ENCODE results near the gene TMEM52.

Gene TMEM52

DNA sequence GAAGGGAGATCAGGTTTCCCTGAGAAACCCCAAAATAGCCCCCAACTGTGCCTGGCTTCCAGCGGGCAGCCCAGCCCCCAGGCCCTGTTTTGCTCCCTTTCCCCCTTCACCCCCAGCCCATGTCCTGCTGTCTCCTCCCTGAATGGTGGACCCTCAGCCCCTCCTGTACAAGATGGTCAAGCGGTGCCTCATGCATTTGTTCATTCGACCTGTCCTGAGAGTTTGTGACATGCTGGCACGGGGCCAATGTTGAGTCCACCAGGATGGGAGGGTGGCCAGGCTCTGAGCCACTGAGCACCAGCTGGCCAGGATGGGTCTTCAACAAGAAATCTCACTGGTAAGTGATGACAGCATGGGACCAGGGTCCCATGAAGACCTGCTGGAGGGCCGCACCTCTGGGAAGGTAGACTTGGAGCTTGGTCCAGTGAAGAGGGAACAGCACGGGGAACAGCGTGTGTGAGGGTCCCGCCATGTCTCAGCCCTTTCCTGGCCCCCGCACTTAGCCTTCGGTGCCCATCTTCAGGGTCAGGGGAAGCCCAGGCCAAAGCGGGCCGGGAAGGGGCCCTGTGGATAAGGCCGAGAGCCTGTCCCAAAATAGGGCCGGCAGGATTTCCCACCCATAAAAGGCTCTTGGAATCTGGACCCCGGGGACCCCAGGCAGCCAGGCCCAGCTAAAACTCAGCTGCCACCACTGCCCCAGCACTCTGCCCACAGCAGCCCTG, 3.9 kb downstream of the TMEM52 start, which contains the start of gene CALML6:
Gene CALML6 (plus strand): TSS at position 290 of the 722 bp plus-strand sequence. CDS start 21 bp downstream, at position 311.
- no peak for DNase-seq (ENCODE audit: low read depth)

DNA sequence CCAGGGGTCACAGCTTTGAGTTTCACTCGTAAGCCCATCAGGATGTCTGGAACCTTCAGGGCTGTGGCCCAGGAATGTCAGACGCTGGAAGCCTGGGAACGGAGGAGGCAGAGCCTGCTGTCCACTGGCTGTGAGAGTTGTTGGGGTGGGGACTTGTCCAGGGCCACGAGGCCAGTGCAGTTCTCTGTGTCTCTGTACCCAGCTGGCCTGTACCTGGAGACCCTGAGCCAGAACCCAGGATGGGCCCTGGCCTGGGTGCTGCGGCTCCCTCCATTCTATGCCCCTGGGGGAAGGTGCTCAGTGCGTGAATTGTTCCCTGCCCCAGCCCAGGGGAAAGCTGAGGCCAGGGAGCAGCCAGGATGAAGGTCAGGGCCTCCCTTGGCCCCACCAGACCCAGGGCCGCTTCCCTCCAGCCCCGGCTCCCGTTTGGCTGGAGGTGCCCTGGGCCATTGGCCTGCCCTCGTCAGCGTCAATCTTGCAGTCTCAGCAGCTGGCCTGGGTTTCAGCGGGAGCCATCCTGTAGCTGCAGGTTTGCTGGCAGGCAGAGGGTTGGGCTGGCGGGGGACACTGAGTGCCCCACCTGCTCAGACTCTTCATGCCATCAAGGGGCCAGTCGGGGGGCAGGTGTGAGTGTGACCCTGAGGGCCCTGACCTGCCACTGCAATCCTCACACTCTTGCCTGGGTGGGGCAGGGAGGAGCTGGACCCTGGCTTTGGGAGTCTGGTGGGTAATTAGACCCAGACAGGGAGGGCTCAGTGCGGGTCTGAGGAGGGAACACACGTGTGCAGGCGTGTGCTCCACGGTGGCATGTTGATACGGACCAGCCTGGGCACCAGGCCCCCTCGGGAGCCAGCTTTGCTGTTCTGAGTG, 4.7 kb downstream of the TMEM52 start:
- DNase-seq (ENCODE audit: low read depth) = no peak

DNA sequence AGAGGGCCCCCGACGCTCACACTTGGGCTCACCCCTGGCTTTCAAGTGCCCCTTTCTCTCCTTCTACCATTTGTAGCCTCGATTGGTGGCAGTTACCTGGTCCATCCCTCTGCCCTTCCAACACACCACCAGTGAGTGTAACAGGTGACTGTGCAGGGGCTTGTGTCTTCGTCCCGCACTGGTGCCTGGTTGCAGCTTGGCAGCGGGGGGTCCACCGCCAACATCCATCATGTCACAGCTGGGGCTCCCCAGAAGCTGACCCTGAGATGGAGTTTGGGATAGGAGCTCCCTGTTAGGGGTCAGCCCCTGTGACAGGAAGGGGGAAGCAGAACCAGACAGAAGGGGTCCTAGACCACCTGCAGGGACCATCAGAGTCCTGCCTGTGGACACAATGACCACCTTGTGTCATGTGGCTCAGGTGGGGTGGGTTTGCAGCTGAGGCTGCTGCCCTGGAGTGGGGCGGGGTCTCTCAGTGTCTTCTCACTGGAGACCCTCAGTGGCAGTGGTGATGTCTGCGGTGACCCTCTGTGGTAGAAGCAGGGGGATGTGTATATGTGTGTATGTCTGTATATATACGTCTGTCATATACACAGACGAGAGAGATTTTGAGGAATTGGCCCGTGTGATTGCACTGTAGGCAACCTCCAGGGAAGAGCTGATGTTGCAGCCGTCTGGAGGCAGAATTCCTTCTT, 7.6 kb downstream of the TMEM52 start:
- DNase-seq (ENCODE audit: low read depth) = no peak

DNA sequence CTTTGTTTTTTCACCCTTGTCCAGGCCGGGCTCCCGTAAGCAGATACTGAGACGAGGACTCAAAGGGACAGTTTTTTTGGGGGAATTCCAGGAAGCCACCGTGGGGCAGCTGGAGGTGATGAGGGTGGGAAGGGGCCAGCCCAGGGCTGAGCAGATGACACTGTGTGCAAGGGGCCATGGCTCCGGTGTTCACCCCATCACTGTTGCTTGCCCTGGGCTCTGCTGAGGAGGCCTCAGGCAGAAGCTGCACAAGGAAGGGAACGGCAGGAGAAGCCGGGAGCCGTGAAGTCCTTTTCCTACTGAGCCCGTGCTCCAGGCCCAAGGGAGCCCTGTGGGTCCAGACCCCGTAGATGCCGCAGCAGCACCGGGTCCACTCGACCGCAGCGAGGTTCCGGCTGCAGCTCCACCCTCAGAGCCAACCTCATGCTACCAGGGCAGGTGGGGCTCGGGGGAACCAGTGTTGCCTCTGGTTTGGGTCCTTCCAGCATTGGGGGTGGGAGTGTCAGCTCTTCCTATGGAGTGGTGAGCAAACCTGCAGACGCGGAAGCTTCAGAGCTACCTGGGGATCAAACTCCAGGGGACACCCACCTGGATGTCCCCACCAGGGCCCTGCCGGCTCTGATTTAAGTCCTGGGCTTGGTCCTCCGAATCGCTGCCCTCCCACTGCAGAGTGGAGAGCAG, 8.3 kb downstream of the TMEM52 start:
- no peak for DNase-seq (ENCODE audit: low read depth)

DNA sequence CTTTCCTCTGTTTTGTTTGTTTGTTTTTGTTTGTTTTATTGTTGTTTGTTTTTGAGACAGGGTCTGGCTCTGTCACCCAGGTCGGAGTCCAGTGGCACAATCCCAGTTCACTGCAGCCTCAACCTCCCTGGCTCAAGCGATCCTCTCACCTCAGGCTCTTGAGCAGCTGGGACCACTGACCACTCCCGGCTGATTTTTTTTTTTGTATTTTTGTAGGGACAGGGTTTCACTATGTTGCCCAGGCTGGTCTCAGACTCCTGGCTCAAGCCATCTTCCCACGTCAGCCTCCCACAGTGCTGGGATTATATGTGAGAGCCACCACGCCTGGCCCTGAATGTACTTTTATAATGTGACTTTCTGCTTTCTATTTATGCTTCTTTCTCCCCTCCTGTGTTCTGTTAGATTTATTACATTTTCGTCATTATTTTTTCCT, 9.0 kb downstream of the TMEM52 start:
- no peak for DNase-seq (ENCODE audit: low read depth)

DNA sequence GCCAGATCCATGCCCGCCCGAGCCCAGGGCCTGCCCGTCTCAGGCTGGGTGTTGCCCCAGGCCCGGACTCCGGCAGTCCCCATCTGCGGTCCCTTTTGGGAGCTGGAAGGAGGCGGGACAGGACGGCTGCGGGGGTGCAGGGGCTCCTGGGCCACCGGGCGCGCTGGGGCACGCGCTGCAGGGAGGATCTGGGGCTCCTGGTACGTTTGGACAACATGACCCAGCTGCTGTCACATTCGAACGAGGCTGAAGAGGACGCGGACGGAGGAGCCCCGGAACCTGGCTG, 10.6 kb downstream of the TMEM52 start:
- DNase-seq (ENCODE audit: low read depth) = no peak

DNA sequence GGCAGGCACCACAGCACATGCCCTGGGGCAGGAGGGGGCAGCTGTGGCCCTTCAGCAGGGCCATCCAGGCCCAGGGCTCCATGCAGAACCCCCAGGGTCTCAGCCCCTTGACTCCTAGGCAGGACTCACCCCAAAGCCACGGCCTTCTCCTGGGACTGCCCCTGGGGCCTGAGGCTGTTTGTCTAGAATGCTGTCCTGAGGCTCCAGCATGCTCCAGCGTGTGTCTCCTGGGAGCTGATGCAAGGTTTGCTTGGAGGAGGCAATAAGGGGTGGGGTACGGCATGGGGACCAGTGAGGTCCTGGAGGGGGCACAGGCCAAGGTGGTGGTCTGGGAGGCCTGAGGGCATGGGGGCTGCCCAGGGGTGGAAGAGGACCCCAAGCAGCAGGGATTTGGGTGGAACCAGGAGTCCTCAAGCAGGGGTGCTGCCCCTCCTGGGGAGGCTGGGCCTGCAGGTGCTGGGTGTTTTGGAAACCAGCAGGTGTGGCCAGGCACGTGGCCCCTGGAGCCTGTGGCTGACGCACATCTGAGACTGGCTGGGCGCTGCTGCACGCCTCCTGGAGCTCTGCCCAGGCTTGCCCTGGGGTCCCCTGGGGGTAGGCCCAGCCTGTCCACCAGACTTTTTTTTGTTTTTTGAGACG, 11.9 kb downstream of the TMEM52 start:
- no peak for DNase-seq (ENCODE audit: low read depth)

DNA sequence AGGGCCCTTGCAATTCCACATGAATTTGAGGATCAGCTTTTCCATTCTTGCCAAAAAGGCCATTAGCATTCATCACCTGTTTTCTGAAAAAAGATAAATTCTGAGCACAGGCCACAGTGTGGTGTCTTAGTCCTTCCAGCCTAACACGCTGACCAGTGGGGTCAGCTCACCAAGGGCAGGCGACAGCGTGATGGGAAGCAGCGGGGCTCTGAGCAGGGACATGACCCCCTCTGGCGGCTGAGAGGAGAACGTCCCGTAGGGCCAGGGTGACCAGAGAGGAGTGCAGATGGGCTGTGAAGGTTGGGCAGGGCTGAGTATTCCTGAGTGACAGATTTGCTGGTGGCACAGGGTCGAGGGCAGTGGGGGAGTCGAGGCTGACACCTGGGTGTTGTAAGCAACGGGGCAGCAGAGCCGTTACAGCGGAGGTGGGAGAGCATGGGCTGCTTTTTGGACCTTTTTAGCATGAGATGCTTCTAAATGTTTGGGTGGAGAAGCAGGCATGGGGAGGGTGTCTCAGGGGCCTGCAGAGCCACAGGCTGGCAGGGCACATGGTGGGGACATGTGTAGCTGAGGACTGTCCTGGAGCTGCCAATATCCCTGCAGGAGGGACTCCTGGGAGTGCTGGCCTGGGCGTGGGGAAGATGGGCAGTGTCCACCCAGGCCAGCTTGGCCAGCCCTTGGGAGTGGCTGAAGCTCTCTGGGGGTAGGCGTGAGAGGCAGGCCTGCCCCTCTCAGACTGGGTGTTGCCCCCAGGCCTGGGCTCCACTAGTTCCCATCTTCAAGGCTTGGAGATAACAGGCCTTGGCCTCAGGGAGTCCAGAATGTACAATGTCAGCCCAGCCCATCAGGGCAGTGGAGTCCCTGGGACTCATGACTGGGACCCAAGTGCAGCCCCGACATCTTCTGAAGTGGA, 12.6 kb downstream of the TMEM52 start:
- peak; percentile 52 for DNase-seq (ENCODE audit: low read depth)

DNA sequence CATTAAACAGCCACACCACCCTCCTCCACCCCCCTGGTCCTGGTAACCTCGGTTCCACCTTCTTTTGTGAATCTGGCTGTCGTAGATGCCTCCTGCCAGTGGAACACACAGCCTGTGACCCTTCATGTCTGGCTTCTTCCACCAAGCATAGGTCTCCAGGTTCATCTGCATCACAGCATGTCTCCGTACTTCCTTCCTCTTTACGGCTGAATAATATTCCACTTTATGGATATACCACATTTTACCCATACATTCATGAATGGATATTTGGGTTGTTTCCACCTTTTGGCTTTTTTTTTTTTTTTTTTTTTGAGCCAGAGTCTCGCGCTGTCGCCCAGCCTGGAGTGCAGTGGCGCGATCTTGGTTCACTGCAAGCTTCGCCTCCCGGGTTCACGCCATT, 15.9 kb downstream of the TMEM52 start:
- no peak for DNase-seq (ENCODE audit: low read depth)

DNA sequence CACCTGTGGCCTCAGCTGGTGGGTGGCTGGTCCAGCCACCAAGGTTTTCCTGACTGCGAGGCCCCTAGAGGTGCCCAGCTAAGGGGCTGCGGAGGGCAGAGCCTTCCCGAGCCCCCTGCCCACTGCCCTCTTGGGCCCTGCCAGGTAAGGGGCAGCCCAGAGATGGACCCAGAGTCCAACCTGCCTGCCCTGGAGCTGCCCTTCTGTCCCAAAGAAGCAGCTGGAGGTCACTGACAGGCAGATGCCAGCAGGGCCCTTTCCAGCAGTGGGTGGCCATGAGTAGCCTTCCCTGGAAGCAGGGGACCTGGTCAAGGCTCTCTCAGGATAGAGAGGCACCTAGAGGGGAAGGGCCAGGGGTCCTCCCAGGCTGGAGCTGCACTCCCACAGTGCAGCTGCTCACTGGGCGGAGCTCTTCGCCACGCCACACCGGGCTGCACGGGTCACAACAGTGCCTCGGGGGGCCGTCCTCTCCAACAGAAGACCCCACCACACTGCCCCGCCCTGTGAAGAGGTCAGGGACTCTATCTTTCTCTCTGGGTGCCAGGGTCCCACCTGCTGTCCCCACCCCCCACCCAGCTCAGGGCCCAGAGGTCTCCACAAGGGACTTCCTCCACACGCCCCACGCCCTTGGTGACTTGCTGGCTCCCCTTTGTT, 17.3 kb downstream of the TMEM52 start:
- DNase-seq (ENCODE audit: low read depth) = no peak

DNA sequence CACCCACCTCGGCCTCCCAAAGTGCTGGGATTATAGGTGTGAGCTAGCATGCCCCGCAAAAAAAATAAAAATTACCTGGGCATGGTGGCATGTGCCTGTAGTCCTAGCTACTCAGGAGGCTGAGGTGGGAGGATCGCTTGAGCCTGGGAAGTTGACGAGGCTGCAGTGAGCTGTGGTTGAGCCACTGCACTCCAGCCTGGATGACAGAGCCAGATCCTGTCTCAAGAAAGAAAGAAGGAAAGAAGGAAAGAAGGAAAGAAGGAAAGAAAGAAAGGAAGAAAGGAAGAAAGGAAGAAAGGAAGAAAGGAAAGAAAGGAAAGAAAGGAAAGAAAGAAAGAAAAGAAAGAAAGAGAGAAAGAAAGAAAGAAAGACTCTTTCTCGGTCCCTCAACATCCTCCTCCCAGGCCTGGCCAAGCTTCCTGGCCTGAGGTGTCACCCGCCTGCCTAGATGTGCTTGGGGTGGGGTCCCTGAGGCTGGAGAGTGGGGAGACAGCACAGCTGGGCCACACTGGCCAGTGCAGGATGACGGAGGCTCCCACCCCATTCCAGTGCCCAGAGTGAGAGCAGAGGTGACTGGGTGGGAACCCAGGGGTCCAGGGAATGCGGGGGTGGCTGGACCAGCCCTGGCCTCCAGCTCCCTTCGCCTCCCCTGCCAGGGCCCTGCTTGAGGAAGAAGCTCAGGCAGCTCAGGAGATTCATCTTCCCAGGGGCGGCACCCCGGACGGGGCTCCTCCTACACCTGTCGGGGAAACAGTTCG, 18.0 kb downstream of the TMEM52 start:
- DNase-seq (ENCODE audit: low read depth) = no peak

DNA sequence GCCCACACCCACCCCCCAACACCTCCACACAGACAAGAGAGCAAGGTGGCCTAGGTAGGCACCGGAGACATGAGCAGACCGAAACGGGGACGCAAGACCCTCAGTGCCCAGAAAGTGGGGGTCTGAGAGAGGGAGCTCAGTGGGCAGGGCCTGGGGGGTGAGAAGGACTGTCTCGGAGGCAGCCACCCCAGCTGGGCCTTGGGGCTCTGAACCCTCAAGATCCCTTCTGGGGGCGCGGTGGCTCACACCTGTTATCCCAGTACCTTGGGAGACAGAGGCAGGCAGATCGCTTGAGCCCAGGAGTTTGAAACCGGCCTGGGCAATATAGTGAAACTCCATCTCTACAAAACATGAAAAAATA, 19.1 kb downstream of the TMEM52 start:
- DNase-seq (ENCODE audit: low read depth) = no peak

DNA sequence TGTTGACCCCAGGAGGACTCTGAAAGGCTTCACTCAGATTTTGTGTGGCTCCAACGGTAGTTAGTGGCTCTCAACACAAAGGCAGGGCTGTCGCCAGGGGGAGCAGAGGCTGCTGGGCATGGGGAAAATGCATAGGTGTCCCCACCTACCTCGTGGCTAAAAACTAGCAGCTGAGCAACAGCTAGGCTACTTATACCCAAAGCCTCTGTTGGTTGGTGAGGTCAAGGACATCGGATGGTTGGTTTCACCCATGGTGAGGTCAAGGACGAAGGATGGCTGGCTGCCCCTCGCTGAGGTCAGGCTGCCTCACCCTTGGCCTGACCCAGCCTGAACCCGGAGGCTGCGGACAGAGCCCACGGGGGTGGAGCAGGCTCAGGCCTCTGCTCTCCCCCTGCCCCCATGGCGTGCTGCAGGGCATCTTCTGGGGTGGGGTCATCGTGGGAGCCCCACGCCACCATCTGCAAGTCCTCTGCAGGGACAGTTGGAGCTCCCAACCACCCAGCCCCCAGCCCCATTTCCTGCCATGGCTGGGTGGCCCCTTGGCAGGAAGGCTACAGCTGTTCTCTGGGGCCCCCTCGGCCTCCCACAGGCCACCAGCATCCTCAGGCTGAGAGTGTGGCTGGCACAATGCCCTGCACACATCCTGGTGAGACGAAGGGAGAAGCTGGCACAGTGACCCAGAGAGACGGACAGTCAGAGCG, 19.7 kb downstream of the TMEM52 start:
- no peak for DNase-seq (ENCODE audit: low read depth)

DNA sequence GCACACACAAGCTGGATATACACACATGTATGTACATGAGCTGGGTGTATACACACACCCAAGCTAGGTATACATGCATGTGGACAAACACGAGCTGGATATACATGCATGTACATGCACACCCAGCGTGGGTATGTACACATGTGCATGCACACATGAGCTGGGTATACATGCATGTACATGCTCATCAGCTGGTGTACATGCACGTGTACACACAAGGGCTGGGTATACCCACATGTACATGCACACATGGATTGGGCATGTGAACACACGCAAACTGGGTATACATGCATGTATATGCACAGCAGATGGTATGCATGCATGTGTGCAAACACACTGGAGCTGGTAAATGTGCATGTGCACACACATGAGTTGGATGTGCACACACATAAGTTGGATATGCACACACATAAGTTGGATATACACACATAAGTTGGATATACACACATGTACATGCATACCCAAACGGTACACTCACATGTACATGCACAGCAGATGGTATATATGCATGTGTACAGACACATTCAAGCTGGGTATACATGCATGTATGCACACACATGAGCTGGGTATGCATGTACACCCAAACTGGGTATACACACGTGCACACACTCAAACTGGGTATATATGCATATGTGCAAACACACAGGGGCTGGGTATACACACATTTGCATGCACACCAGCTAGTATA, 20.7 kb downstream of the TMEM52 start:
- DNase-seq (ENCODE audit: low read depth) = no peak

DNA sequence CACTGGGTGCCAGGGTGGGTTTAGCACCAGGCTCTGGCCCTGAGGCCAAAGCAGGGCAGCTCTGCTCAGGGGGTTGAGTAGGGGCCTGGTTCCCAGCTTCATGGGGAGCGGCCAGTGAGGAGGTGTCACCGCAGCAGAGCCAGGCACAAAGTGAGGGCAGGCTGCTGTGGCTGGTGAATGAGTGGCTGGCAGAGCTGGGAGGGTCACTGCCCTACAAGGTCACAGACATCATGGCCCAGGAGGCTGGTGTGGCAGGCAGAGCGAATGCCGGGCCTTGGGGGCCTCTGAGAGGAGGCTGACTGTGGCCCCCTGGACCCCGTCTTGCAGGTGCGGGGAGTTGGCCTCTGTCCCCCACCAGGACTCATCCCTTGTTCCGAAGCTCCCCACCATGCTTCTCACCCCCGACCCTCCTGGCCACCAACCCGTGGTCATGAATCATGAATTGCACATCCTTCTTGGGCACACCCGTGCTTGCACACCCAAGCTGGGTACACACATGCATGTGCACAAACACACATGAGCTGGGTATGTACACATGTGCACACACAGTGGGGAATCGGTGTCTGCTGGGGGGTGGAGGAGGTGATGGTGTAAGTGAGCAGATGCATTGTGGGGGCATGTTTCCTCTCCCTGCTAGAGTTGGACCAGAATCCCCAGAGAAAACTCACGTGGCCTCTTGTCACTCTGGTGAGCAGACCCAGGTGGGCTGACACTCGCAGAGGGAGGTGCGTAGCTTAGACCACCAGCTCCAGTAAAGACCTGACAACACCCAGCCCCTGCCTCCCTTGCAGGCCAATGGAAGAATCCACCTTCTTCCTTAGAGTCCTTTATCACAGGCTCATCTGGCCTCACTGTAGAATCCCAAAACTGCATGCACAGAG, 23.4 kb downstream of the TMEM52 start:
- no peak for DNase-seq (ENCODE audit: low read depth)

DNA sequence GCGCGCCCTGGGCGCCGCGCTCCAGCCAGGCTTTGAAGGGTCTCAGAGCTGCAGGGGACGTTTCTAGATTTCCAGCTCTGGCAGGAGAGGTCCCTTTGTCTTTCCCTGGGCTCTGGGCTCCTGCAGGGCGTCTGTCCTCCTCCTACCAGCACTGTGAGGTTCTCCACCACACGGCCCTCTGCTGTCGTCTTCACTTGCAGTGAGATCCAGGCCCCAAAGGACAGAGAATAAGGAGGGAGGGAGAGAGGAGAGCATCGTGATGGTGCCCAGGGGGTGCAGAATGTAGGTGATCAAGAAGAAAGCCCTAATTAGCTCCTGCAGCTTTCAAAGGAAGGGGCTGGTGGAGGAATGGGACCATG, 24.0 kb downstream of the TMEM52 start:
- DNase-seq (ENCODE audit: low read depth) = no peak

DNA sequence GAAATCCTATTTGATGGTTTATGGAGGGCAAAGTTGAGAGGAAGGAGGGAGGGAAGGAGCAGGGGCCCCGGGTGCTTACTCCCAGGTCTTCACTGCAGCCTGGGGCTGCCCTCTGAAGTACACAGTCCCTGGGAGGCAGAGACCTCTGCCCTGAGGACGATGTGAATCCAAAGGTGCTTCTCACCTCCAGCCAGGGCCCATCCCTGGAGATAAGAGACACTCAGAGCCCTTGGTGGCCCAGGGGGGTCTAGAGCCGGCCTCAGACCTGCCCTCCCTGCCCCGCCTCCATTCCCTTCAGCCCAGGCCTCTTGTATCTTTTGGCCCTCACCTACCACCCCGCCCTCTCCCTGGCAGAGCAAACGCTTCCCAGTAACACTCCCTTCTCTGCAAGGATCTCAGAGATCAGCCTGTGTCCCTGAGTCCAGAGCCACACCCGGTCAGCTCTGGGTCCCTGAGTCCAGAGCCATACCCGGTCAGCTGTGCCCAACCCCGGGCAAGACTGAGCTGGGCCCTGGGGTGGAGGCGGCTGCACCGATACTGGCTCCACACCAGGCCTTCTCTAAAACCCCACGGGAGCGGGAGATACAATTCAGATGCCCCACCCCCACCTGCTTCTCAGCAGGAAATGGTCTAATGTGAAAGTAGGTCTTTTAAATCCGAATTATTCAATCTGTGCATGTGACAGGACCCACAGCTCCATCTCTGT, 24.6 kb downstream of the TMEM52 start:
- no peak for DNase-seq (ENCODE audit: low read depth)

Measured in activated T-cell treated with anti-CD3 and anti-CD28 coated beads for 24 hours (primary cell).